ENCODE measurements around the gene GREB1.
A peak's percentile ranks its signal among the peaks of the same experiment; 100 is the strongest.

Gene GREB1

GRCh38 chr2:11539317-11540147 is 5.7 kb downstream of the GREB1 start:
- DNase-seq (ENCODE audit: low spot score), result no peak

GRCh38 chr2:11540148-11540995 is 6.5 kb downstream of the GREB1 start:
- no peak for DNase-seq (ENCODE audit: low spot score)

DNA sequence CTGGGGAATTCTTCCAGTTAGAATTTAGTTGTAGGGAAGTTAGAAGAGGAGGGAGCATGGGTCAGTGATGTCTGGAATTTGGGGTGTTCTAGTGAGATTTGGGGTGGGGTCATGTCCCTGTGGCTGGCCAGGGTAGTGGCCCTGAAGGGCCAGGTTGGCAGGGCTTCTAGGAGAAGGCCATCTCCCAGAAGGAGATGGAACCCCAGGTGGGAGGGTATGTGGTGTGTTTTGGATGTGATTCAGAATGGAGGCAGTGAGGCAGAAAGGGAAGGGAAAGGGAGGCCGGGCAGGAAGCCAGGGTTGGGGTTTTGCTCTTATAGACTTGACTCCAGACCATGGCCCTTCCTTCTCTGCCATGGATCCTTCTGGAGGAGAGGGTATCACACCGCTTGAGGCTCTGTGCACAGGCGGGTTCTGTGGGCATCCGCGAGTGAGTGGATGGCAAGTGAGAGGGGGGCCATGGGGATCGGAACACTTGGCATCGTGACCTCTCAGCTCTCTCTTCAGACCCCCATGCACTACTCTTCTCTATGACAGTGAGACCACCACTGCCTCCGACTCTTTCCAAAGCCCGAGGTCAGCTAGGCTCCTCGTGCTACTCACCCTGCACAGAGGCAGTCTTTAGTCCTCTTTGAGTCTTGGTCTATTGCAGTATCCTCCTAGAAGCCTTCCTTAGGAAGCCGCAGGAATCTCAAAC is 7.3 kb downstream of the GREB1 start:
- no peak for DNase-seq (ENCODE audit: low spot score)

DNA sequence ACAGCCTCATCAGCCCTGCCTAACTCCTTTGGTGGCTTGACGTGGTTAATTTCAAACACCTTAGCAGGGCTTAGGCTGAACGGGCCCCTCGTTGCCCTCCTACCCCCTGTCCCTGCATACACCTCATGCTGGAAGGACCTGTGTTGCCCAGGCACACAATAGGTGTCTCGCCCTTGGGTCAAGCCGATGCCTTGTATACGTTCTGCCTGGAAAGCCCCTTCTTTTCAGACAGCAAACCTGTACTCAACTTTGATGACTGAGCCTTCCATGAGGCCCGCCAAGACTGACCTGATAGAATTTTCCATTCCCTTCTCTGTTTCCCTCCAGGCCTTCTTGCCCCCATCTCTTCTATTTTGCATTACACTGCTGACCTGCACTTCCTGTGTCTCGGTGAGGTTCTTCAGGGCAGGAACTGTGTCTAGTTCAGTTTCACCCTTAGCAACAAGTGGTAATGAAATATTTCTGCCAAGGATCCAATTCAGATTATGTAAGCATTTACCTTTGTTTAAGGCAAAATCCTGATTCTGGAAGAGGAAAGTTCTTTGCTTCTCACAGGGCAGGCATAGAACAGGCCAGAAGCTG is 7.9 kb downstream of the GREB1 start:
- no peak for DNase-seq (ENCODE audit: low spot score)

- DNase-seq (ENCODE audit: low spot score), result no peak
Observed at GRCh38 chr2:11542275-11542819, 8.5 kb downstream of the GREB1 start.

GRCh38 chr2:11543337-11544216 is 9.7 kb downstream of the GREB1 start:
- DNase-seq (ENCODE audit: low spot score), result peak; percentile 14

GRCh38 chr2:11546072-11546471 is 12.2 kb downstream of the GREB1 start:
- DNase-seq (ENCODE audit: low spot score), result no peak

GRCh38 chr2:11547912-11548497 is 14.2 kb downstream of the GREB1 start:
- DNase-seq (ENCODE audit: low spot score), result no peak

GRCh38 chr2:11550302-11550701 is 16.5 kb downstream of the GREB1 start:
- DNase-seq (ENCODE audit: low spot score), result no peak

DNA sequence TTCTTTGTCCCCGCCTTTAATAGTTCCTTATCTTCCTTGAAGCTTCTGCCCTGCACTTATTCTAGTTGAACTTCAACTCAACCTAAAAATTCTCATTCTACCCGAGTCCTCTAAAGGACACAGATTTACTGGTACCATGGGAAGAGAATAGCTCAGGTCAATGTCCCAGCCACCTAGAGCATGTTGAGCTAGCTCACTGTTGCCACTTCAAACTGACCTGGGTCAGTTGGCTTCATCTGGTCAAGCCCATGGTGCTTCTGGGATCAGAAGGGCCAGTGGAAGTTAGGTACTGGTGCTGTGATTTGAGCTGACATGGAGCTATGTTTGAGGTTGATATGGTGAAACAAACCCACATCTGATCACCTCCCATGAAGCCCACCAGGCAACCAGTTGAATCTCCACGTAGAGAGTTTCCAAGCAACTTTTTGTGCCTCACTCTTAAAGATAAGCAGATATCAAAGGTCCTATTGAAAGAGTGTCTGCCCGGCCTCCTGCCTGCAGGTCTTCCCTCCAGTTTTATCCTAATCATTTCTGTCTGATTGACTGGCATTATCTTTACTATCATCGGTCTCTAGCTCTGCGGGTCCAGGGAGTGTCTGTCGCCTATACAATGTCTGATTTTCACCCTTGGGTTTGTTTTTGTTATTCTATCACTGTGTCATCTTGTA is 17.2 kb downstream of the GREB1 start:
- no peak for DNase-seq (ENCODE audit: low spot score)

GRCh38 chr2:11551569-11552259 is 17.9 kb downstream of the GREB1 start:
- no peak for DNase-seq (ENCODE audit: low spot score)

GRCh38 chr2:11552260-11552638 is 18.4 kb downstream of the GREB1 start:
- DNase-seq (ENCODE audit: low spot score), result peak; percentile 22

DNA sequence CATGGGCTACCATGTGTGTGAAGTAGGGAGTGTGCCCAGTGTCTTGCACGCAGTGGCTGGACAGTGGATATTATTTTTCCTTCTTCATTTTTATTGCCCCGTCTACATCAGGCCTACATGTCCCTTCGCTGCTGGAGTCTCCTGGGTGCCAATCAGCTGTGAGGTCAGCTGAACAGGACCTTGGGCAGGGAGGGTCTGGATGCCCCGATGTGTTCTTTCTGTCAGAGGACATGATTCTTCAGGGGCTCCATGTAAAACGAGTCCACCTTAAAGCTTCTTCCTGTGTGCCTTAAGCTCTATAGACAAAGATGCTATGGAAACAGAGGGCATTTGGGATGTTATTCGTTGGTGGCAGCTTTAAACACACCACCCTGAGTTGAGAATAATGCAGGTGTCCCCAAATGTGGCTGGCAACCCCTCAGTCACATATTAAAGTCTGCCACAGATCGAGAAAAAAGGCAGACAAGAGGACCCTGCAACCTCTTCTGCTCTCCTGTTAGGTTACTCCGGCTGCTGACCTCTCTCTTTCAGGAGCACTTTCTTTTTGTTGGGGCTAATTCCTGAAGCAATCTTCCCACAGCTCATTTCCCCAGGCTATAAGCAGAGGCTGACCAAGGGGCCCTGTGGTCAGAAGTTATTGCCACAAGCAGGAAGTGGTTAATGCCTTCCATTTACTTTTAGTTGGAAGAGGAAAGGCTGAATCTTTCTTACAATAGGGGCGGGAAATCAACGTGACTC is 20.0 kb downstream of the GREB1 start:
- peak; percentile 55 for DNase-seq (ENCODE audit: low spot score)

DNA sequence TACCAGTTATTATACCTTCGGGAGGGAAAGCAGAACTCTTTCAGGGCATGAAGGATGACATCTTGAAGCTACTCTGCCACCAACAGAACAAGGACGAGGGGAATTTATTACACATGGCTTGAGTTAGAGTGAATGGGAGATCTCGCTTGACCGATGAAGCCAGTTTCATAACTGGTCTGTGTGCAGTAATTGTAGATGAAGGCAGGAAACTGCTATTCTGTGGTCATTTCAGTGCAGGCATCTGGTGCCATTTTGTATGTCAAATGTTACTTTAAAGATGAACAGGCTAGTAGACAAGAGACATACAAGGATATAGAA is 20.5 kb downstream of the GREB1 start:
- no peak for DNase-seq (ENCODE audit: low spot score)

- peak; percentile 38 for DNase-seq (ENCODE audit: low spot score)
Observed at GRCh38 chr2:11556101-11556806, 22.4 kb downstream of the GREB1 start.

- peak; percentile 31 for DNase-seq (ENCODE audit: low spot score)
Observed at GRCh38 chr2:11558214-11558886, 24.5 kb downstream of the GREB1 start.

DNA sequence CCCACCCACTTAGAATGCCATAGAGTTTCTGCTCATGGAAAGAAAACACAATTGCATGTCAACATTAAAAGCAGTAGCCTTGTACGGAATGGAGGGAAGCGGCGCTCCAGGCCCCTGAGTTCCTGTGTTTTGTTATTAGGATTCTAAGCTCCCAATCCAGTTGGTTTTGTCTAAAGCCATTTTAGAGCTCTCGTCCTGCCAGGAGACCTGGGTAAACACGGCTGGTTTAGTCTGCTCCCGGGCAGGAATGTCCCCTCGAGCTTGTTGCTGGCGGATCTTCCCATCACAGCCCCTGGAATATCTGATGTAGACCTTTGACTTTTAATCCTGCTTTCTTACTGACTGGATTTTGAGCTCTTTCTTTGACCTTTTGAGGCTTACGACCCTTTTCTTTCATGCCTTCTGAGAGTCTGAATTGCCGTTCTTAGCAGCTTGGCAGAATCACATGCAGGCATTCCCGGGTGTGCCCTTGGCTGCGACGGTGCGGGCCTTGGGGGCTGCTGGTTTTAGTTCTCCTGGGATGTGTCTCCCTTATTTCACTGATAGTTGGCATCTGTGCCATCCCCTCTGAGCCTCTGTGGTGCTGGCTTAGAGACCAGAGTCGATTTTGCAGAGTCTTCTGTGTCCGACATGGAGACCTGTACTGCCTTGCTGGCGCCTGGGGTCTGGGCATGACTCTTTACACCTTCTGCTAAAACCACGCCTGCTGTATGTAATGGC is 25.4 kb downstream of the GREB1 start:
- DNase-seq (ENCODE audit: low spot score), result peak; percentile 67
